GM12892 (cell line): ENCODE measurements around the gene SP110.

Experiments
- POLR2A ChIP-seq: IDR thresholded peaks from 2 replicates; pipeline ENCODE4 v1.6.1; 2011; ENCODE audit warnings: low read depth, low read length, control low read depth
- POLR2AphosphoS5 ChIP-seq: IDR thresholded peaks from 2 replicates; pipeline ENCODE4 v1.6.1; 2011; ENCODE audit warnings: low read depth, low read length, control low read depth
- TAF1 ChIP-seq: IDR thresholded peaks from 2 replicates; pipeline ENCODE4 v1.6.1; 2011; ENCODE audit warnings: low read depth, mild to moderate bottlenecking, control low read depth, low read length, borderline replicate concordance

GRCh38 chr2:230234845-230235244 lies 15.1 kb upstream of the SP110 start:
- TF ChIP-seq POLR2AphosphoS5 (no peak), POLR2A (no peak), TAF1 (no peak)
